Measurements from ENCODE around the gene USP7.

DNA sequence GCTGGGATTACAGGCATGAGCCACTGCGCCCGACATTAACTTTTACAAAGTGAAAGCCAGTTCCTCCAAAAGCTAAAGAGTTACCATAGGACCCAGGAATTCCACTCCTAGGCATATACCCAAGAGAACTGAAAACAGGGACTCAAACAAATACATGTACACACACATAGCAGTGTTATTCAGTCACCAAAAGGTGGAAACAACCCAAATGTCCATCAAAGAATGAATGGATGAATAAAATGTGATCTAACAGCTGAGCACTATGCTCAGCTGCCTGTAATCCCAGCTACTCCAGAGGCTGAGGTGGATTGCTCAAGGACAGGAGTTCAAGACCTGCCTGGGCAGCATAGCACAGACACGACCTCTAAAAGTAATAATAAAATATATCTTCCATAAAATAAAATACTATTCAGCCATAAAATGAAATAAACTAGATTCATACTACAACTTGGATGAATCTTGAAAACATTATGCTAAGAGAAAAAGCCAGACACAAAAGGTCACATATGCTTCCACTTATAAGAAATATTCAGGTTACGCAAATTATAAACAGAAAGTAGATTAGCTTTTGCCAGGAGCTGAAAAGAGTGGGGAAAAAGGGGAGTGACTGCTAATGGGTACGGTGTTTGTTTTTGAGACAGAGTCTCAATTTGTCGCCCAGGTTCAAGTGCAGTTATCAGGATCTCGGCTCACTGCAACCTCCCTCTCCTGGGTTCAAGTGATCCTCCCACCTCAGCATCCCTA lies 9.3 kb upstream of the USP7 start:
- no peak for TF ChIP-seq EZH2phosphoT487 (IDR thresholded peaks at IDR 0.05; ENCODE audit: borderline replicate concordance, low read length)
- TF ChIP-seq, protein P1, sequence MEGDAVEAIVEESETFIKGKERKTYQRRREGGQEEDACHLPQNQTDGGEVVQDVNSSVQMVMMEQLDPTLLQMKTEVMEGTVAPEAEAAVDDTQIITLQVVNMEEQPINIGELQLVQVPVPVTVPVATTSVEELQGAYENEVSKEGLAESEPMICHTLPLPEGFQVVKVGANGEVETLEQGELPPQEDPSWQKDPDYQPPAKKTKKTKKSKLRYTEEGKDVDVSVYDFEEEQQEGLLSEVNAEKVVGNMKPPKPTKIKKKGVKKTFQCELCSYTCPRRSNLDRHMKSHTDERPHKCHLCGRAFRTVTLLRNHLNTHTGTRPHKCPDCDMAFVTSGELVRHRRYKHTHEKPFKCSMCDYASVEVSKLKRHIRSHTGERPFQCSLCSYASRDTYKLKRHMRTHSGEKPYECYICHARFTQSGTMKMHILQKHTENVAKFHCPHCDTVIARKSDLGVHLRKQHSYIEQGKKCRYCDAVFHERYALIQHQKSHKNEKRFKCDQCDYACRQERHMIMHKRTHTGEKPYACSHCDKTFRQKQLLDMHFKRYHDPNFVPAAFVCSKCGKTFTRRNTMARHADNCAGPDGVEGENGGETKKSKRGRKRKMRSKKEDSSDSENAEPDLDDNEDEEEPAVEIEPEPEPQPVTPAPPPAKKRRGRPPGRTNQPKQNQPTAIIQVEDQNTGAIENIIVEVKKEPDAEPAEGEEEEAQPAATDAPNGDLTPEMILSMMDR (conservative IDR thresholded peaks at IDR 0.05; ENCODE audit: low read depth, low read length), result no peak
